HG03460 (cell line): ENCODE measurements around the gene DNAJC24.
"Not testable (repeated sequence)": the region's sequence is repeated elsewhere in the genome, so short reads cannot be mapped to it uniquely, and the experiment has no call there.

Experiments used
- ATAC-seq: cut with Tn5 transposase; IDR thresholded peaks from one replicate; pipeline ENCODE4 v1.9.1; 2021; ENCODE audit not compliant: unreplicated experiment

The DNAJC24 gene

GRCh38 chr11:31369348-31370329 is at the start of gene DNAJC24, which contains the start of gene DCDC1:
Gene DNAJC24, plus strand, starts transcription at chr11:31369860. Its CDS starts 889 bp downstream, at chr11:31370749.
Gene DCDC1, minus strand, starts transcription at chr11:31369739. Its CDS starts 41,459 bp downstream, at chr11:31328280.
- peak; percentile 99 for ATAC-seq

- ATAC-seq: not testable (repeated sequence)
These were observed 48.2 kb upstream of the DNAJC24 start for GRCh38 chr11:31321494-31321893.

GRCh38 chr11:31323145-31323544 is 46.5 kb upstream of the DNAJC24 start:
- ATAC-seq: no peak

GRCh38 chr11:31325160-31325559 is 44.5 kb upstream of the DNAJC24 start:
- no peak for ATAC-seq

- ATAC-seq: no peak
These were observed 43.1 kb upstream of the DNAJC24 start for GRCh38 chr11:31326470-31327148.

GRCh38 chr11:31327417-31327816 is 42.2 kb upstream of the DNAJC24 start:
- ATAC-seq: no peak

- ATAC-seq: no peak
These were observed 41.0 kb upstream of the DNAJC24 start for GRCh38 chr11:31328697-31329096.

GRCh38 chr11:31337806-31338205 is 31.9 kb upstream of the DNAJC24 start:
- no peak for ATAC-seq

GRCh38 chr11:31340903-31341572 is 28.6 kb upstream of the DNAJC24 start:
- no peak for ATAC-seq

GRCh38 chr11:31351168-31351567 is 18.5 kb upstream of the DNAJC24 start:
- ATAC-seq: no peak

- ATAC-seq: no peak
These were observed 14.5 kb upstream of the DNAJC24 start for GRCh38 chr11:31355131-31355530.

- no peak for ATAC-seq
These were observed 13.8 kb upstream of the DNAJC24 start for GRCh38 chr11:31355817-31356216.

GRCh38 chr11:31361743-31362142 is 7.9 kb upstream of the DNAJC24 start:
- no peak for ATAC-seq

GRCh38 chr11:31366795-31367194 is 2.9 kb upstream of the DNAJC24 start:
- no peak for ATAC-seq

GRCh38 chr11:31375879-31376278 is 6.2 kb downstream of the DNAJC24 start:
- no peak for ATAC-seq

GRCh38 chr11:31383116-31383515 is 13.5 kb downstream of the DNAJC24 start:
- ATAC-seq: no peak

GRCh38 chr11:31387379-31387778 is 17.7 kb downstream of the DNAJC24 start:
- ATAC-seq: no peak

- ATAC-seq: no peak
These were observed 27.7 kb downstream of the DNAJC24 start for GRCh38 chr11:31397239-31397834.

- ATAC-seq: no peak
These were observed 35.0 kb downstream of the DNAJC24 start for GRCh38 chr11:31404614-31405013.

GRCh38 chr11:31408201-31408600 is 38.5 kb downstream of the DNAJC24 start:
- ATAC-seq: no peak

GRCh38 chr11:31412946-31413345 is 43.3 kb downstream of the DNAJC24 start:
- ATAC-seq: no peak
